CD8-positive, alpha-beta memory T cell (primary cell): Measurements from ENCODE around the gene SLC1A7. TPM values are rescaled to one million over a fixed set of nuclear protein-coding genes. Genes with fewer than 3 reads are reported as not detected.

ENCODE experiments used
- CTCF ChIA-PET: fragments of 350-600 bp; sonication (Branson Sonifier 250); formaldehyde crosslinking; loops from one replicate; lab custom pipeline; 2021; ENCODE audit warnings: antibody characterized with exemption; lab: Charles Lee
- POLR2A ChIA-PET: fragments of 350-600 bp; sonication (Branson Sonifier 250); formaldehyde crosslinking; loops from one replicate; lab custom pipeline; 2021; ENCODE audit warnings: antibody characterized with exemption; lab: Charles Lee
- DNase-seq, 5 donors: peaks; one replicate each; pipeline versions ENCODE4 v3.0.0 to v3.0.0-alpha.2; 2020 to 2022; ENCODE audit warnings: mixed read lengths in 1 of 5
- H3K27ac ChIP-seq: one replicate; pipeline ENCODE4 v1.7.0; 2013; ENCODE audit warnings: low read depth, mild to moderate bottlenecking, low read length, moderate library complexity
- H3K27me3 ChIP-seq: 2 replicates; pipeline ENCODE4 v1.7.0; 2013; ENCODE audit warnings: low read length, mild to moderate bottlenecking; ENCODE audit not compliant: insufficient read depth, poor library complexity, severe bottlenecking
- H3K36me3 ChIP-seq: 2 replicates; pipeline ENCODE4 v1.7.0; 2013; ENCODE audit warnings: mild to moderate bottlenecking, low read length, moderate library complexity; ENCODE audit not compliant: insufficient read depth
- H3K4me1 ChIP-seq: 2 replicates; pipeline ENCODE4 v1.7.0; 2013; ENCODE audit warnings: mild to moderate bottlenecking, low read length, moderate library complexity; ENCODE audit not compliant: insufficient read depth
- H3K4me3 ChIP-seq: 2 replicates; pipeline ENCODE4 v1.7.0; 2013; ENCODE audit warnings: mild to moderate bottlenecking, low read length
- H3K9me3 ChIP-seq: 2 replicates; pipeline ENCODE4 v1.7.0; 2013; ENCODE audit warnings: mild to moderate bottlenecking, low read length
- H3K27ac Mint-ChIP-seq, 8 donors: one replicate each; pipeline ENCODE4 v1.8.0; 2020 to 2021; ENCODE audit warnings: mixed read lengths in 8 of 8, mild to moderate bottlenecking in 6 of 8, inconsistent platforms in 3 of 8, moderate library complexity in 3 of 8
- H3K27me3 Mint-ChIP-seq, 2 donors: one replicate each; pipeline ENCODE4 v1.8.0; 2020 to 2021; ENCODE audit warnings: mixed read lengths in 2 of 2, mild to moderate bottlenecking in 1 of 2, moderate library complexity in 1 of 2
- H3K36me3 Mint-ChIP-seq, 3 donors: one replicate each; pipeline ENCODE4 v1.8.0; 2020 to 2021; ENCODE audit warnings: mixed read lengths in 3 of 3, inconsistent platforms in 1 of 3, mild to moderate bottlenecking in 1 of 3
- H3K4me1 Mint-ChIP-seq, 3 donors: one replicate each; pipeline ENCODE4 v1.8.0; 2020 to 2021; ENCODE audit warnings: mixed read lengths in 3 of 3, inconsistent platforms in 1 of 3, mild to moderate bottlenecking in 1 of 3
- H3K4me3 Mint-ChIP-seq, 7 donors: one replicate each; pipeline ENCODE4 v1.8.0; 2020 to 2021; ENCODE audit warnings: mixed read lengths in 7 of 7, mild to moderate bottlenecking in 6 of 7, moderate library complexity in 4 of 7, inconsistent platforms in 2 of 7
- H3K9me3 Mint-ChIP-seq, 5 donors: one replicate each; pipeline ENCODE4 v1.8.0; 2020 to 2022; ENCODE audit warnings: mixed read lengths in 5 of 5, mild to moderate bottlenecking in 3 of 5, moderate library complexity in 2 of 5, inconsistent platforms in 1 of 5
- polyA plus RNA-seq: library from polyadenylated mRNA; unstranded; fragments of 300-500 nt; fragmentation: Illumina TruSeq; gene quantifications from one replicate; pipeline ENCODE4 v1.2.3, GENCODE V29; 2021
- total RNA-seq, 2 experiments: library from RNA; stranded (reverse); gene quantifications; one replicate each; pipeline ENCODE4 v1.2.3, GENCODE V29; 2021

SLC1A7 gene
- total and polyA plus RNA-seq, 3 experiments from 2014 or later: 0.08 TPM; not detected in 2

- Histone ChIP-seq H3K27ac (no peak overlapping the region), H3K4me3 (no peak overlapping the region), H3K27me3 (no peaks in the 10 kb centered on the region), H3K4me1 (no peaks in the 10 kb centered on the region), H3K36me3 (no peaks in the 10 kb centered on the region), H3K9me3 (peaks cover 6% of the 10 kb centered on the region)
- peaks cover 0 to 11% (median 0%) of the 10 kb centered on the region in 3 donors for H3K36me3 Mint-ChIP-seq
- H3K4me1 Mint-ChIP-seq: peaks cover 10 to 19% (median 15%) of the 10 kb centered on the region in 3 donors
- ChIA-PET CTCF (interaction anchor here (1.6 kb wide), 1 partner anchor 10 kb away, joined by 4 read pairs; no protein-coding TSS in a partner anchor), POLR2A (interaction anchor here (0.7 kb wide), 1 partner anchor 151 kb away, joined by 3 read pairs; no protein-coding TSS in a partner anchor)
- H3K4me3 Mint-ChIP-seq: no peak overlapping the region
- peaks cover 0 to 2% of the 10 kb centered on the region in 2 donors for H3K27me3 Mint-ChIP-seq
- H3K27ac Mint-ChIP-seq: peak overlapping the region in 2 of 8 donors; percentile 30 to 81
- peaks cover 6 to 10% (median 9%) of the 10 kb centered on the region in 5 donors for H3K9me3 Mint-ChIP-seq
- DNase-seq: no peak
Observed at GRCh38 chr1:53137729-53138128, 4.7 kb downstream of the SLC1A7 start.

GRCh38 chr1:53135735-53136114 is 6.7 kb downstream of the SLC1A7 start:
- H3K4me1 ChIP-seq: no peaks in the 10 kb centered on the region
- no peaks in the 10 kb centered on the region for H3K36me3 ChIP-seq
- Mint-ChIP-seq H3K4me1 (peaks cover 15 to 19% (median 15%) of the 10 kb centered on the region in 3 donors), H3K36me3 (peaks cover 0 to 11% (median 0%) of the 10 kb centered on the region in 3 donors), H3K27me3 (no peaks in the 10 kb centered on the region), H3K4me3 (peak overlapping the region in 6 of 7 donors; percentile 50 to 79 (median 60)), H3K9me3 (peaks cover 6 to 10% (median 9%) of the 10 kb centered on the region in 5 donors), H3K27ac (peak overlapping the region; percentile 47 to 94 (median 82))
- ChIA-PET POLR2A (no interaction called here), CTCF (no interaction called here)
- H3K27me3 ChIP-seq: no peaks in the 10 kb centered on the region
- H3K9me3 ChIP-seq: peaks cover 6% of the 10 kb centered on the region
- H3K27ac ChIP-seq: no peak overlapping the region
- no peak overlapping the region for H3K4me3 ChIP-seq
- peak in 3 of 5 donors; percentile 18 to 68 (median 42) for DNase-seq

- Mint-ChIP-seq H3K4me3 (peak overlapping the region in 2 of 7 donors; percentile 60 to 65), H3K36me3 (peaks cover 0 to 11% (median 0%) of the 10 kb centered on the region in 3 donors), H3K27me3 (no peaks in the 10 kb centered on the region), H3K4me1 (peaks cover 15 to 19% (median 15%) of the 10 kb centered on the region in 3 donors), H3K27ac (peak overlapping the region; percentile 73 to 94 (median 86)), H3K9me3 (peaks cover 6 to 10% (median 9%) of the 10 kb centered on the region in 5 donors)
- peaks cover 6% of the 10 kb centered on the region for H3K9me3 ChIP-seq
- H3K27me3 ChIP-seq: no peaks in the 10 kb centered on the region
- H3K27ac ChIP-seq: no peak overlapping the region
- H3K4me3 ChIP-seq: no peak overlapping the region
- ChIA-PET CTCF (no interaction called here), POLR2A (no interaction called here)
- no peaks in the 10 kb centered on the region for H3K4me1 ChIP-seq
- H3K36me3 ChIP-seq: no peaks in the 10 kb centered on the region
- peak in 1 of 5 donors; percentile 7 for DNase-seq
Observed at GRCh38 chr1:53134961-53135734, 7.3 kb downstream of the SLC1A7 start.

GRCh38 chr1:53134042-53134485 is 8.4 kb downstream of the SLC1A7 start:
- no peaks in the 10 kb centered on the region for H3K27me3 Mint-ChIP-seq
- peak overlapping the region in 2 of 8 donors; percentile 92 to 94 for H3K27ac Mint-ChIP-seq
- Histone ChIP-seq H3K27ac (no peak overlapping the region), H3K4me3 (no peak overlapping the region), H3K9me3 (peaks cover 6% of the 10 kb centered on the region), H3K27me3 (no peaks in the 10 kb centered on the region), H3K36me3 (no peaks in the 10 kb centered on the region), H3K4me1 (no peaks in the 10 kb centered on the region)
- POLR2A ChIA-PET: no interaction called here
- CTCF ChIA-PET: interaction anchor here (0.6 kb wide), 1 partner anchor 171 kb away, joined by 3 read pairs; no protein-coding TSS in a partner anchor
- no peak overlapping the region for H3K4me3 Mint-ChIP-seq
- DNase-seq: no peak
- peaks cover 15 to 19% (median 19%) of the 10 kb centered on the region in 3 donors for H3K4me1 Mint-ChIP-seq
- peaks cover 0 to 11% (median 0%) of the 10 kb centered on the region in 3 donors for H3K36me3 Mint-ChIP-seq
- peaks cover 6 to 10% (median 8%) of the 10 kb centered on the region in 5 donors for H3K9me3 Mint-ChIP-seq

- Histone ChIP-seq H3K27ac (no peak overlapping the region), H3K36me3 (no peaks in the 10 kb centered on the region), H3K4me3 (no peak overlapping the region), H3K27me3 (no peaks in the 10 kb centered on the region), H3K4me1 (no peaks in the 10 kb centered on the region), H3K9me3 (peaks cover 6% of the 10 kb centered on the region)
- no peaks in the 10 kb centered on the region for H3K27me3 Mint-ChIP-seq
- ChIA-PET POLR2A (no interaction called here), CTCF (no interaction called here)
- H3K4me1 Mint-ChIP-seq: peaks cover 13 to 19% (median 19%) of the 10 kb centered on the region in 3 donors
- peak overlapping the region in 5 of 8 donors; percentile 14 to 82 (median 55) for H3K27ac Mint-ChIP-seq
- H3K36me3 Mint-ChIP-seq: peaks cover 0 to 11% (median 0%) of the 10 kb centered on the region in 3 donors
- H3K9me3 Mint-ChIP-seq: peaks cover 4 to 10% (median 6%) of the 10 kb centered on the region in 5 donors
- DNase-seq: no peak
- no peak overlapping the region for H3K4me3 Mint-ChIP-seq
Observed at GRCh38 chr1:53133261-53134041, 9.0 kb downstream of the SLC1A7 start.

GRCh38 chr1:53132176-53132575 is 10.3 kb downstream of the SLC1A7 start:
- Mint-ChIP-seq H3K27me3 (no peaks in the 10 kb centered on the region), H3K4me3 (peak overlapping the region in 2 of 7 donors; percentile 8 to 16), H3K9me3 (peaks cover 0 to under 1% (median 0%) of the 10 kb centered on the region in 5 donors), H3K27ac (peak overlapping the region in 4 of 8 donors; percentile 19 to 30 (median 24)), H3K4me1 (peaks cover 20 to 29% (median 28%) of the 10 kb centered on the region in 3 donors), H3K36me3 (peaks cover 0 to 1% (median 0%) of the 10 kb centered on the region in 3 donors)
- H3K9me3 ChIP-seq: no peaks in the 10 kb centered on the region
- H3K36me3 ChIP-seq: no peaks in the 10 kb centered on the region
- H3K4me1 ChIP-seq: no peaks in the 10 kb centered on the region
- H3K27me3 ChIP-seq: no peaks in the 10 kb centered on the region
- no peak overlapping the region for H3K27ac ChIP-seq
- no peak overlapping the region for H3K4me3 ChIP-seq
- DNase-seq: no peak
- CTCF ChIA-PET: no interaction called here
- POLR2A ChIA-PET: no interaction called here

- DNase-seq: no peak
- no peaks in the 10 kb centered on the region for H3K4me1 ChIP-seq
- H3K9me3 ChIP-seq: no peaks in the 10 kb centered on the region
- H3K27me3 Mint-ChIP-seq: no peaks in the 10 kb centered on the region
- no peaks in the 10 kb centered on the region for H3K9me3 Mint-ChIP-seq
- no peaks in the 10 kb centered on the region for H3K36me3 Mint-ChIP-seq
- H3K27ac ChIP-seq: no peak overlapping the region
- H3K4me3 ChIP-seq: no peak overlapping the region
- CTCF ChIA-PET: no interaction called here
- POLR2A ChIA-PET: no interaction called here
- H3K4me3 Mint-ChIP-seq: no peak overlapping the region
- H3K4me1 Mint-ChIP-seq: peaks cover 22 to 31% (median 30%) of the 10 kb centered on the region in 3 donors
- H3K27ac Mint-ChIP-seq: peak overlapping the region in 2 of 8 donors; percentile 24 to 33
- H3K27me3 ChIP-seq: no peaks in the 10 kb centered on the region
- no peaks in the 10 kb centered on the region for H3K36me3 ChIP-seq
Observed at GRCh38 chr1:53131590-53131938, 10.9 kb downstream of the SLC1A7 start.
